HEK293 (cell line): ENCODE data around the gene ZNF519.
"Not testable (repeated sequence)": the region's sequence is repeated elsewhere in the genome, so short reads cannot be mapped to it uniquely, and the experiment has no call there.

Experiments
- HOXA7 ChIP-seq: sonication (generic); formaldehyde crosslinking; IDR thresholded peaks from 2 replicates; pipeline ENCODE4 v1.8.1; 2022; ENCODE audit warnings: missing genetic modification reagents, borderline replicate concordance
- KLF7 ChIP-seq: fragments of 450-650 bp; formaldehyde crosslinking; IDR thresholded peaks from 2 replicates; pipeline ENCODE4 v1.5.1; 2016; ENCODE audit warnings: missing biosample characterization, missing genetic modification characterization, borderline replicate concordance
- ZNF266 ChIP-seq: fragments of 450-650 bp; formaldehyde crosslinking; IDR thresholded peaks from 2 replicates; pipeline ENCODE4 v1.5.1; 2016; ENCODE audit warnings: missing biosample characterization, missing genetic modification characterization, low read depth
- ZNF274 ChIP-seq, 2 experiments: fragments of 200-500 bp in 1 of 2; fragments of 450-650 bp in 1 of 2; sonication (Bioruptor generic) in 1 of 2; formaldehyde crosslinking in 1 of 2; IDR thresholded peaks; 2 replicates each; pipeline versions ENCODE4 v1.5.1 to v1.6.1; 2014 to 2016; ENCODE audit warnings: borderline replicate concordance in 1 of 2, inconsistent platforms in 1 of 2, low read length in 1 of 2, missing biosample characterization in 1 of 2, missing genetic modification characterization in 1 of 2
- ZNF366 ChIP-seq: fragments of 450-650 bp; formaldehyde crosslinking; conservative IDR thresholded peaks from 2 replicates; pipeline ENCODE4 v1.5.1; 2016; ENCODE audit warnings: missing biosample characterization, missing genetic modification characterization
- ZNF629 ChIP-seq: fragments of 450-650 bp; formaldehyde crosslinking; IDR thresholded peaks from 2 replicates; pipeline ENCODE4 v1.5.1; 2017; ENCODE audit warnings: missing biosample characterization, missing genetic modification characterization
- ZNF792 ChIP-seq: fragments of 450-650 bp; formaldehyde crosslinking; IDR thresholded peaks from 2 replicates; pipeline ENCODE4 v1.5.1; 2016; ENCODE audit warnings: missing biosample characterization, missing genetic modification characterization
- ZNF830 ChIP-seq: fragments of 450-650 bp; IDR thresholded peaks from 2 replicates; pipeline ENCODE4 v1.5.0; 2018; ENCODE audit warnings: missing biosample characterization, missing genetic modification characterization, low read depth, mild to moderate bottlenecking, moderate library complexity
- TF ChIP-seq, protein P1 (sequence below): fragments of 450-650 bp; formaldehyde crosslinking; IDR thresholded peaks from 2 replicates; pipeline ENCODE4 v1.5.1; 2016; ENCODE audit warnings: missing biosample characterization, missing genetic modification characterization, low read depth
- TF ChIP-seq, protein P2 (sequence below): fragments of 450-650 bp; formaldehyde crosslinking; IDR thresholded peaks from 2 replicates; pipeline ENCODE4 v1.5.1; 2016; ENCODE audit warnings: missing biosample characterization, missing genetic modification characterization
- TF ChIP-seq, protein P3 (sequence below): fragments of 450-650 bp; formaldehyde crosslinking; IDR thresholded peaks from 2 replicates; pipeline ENCODE4 v1.5.1; 2016; ENCODE audit warnings: missing biosample characterization, missing genetic modification characterization
- TF ChIP-seq, protein P4 (sequence below): fragments of 450-650 bp; formaldehyde crosslinking; optimal IDR thresholded peaks from 2 replicates; pipeline ENCODE3; 2016; ENCODE audit warnings: missing biosample characterization, mild to moderate bottlenecking, missing genetic modification characterization

DNA sequence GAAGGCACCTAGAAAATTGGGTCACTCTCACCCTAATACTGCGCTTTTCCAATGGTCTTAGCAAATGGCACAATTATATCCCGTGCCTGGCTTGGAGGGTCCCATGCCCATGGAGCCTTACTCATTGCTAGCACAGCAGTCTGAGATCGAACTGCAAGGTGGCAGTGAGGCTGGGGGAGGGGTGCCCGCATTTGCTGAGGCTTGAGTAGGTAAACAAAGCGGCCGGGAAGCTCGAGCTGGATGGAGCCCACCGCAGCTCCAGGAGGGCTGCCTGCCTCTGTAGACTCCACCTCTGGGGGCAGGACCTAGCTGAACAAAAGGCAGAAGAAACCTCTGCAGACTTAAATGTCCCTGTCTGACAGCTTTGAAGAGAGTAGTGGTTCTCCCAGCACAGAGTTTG is 30.7 kb upstream of the ZNF519 start:
- TF ChIP-seq, protein P1, sequence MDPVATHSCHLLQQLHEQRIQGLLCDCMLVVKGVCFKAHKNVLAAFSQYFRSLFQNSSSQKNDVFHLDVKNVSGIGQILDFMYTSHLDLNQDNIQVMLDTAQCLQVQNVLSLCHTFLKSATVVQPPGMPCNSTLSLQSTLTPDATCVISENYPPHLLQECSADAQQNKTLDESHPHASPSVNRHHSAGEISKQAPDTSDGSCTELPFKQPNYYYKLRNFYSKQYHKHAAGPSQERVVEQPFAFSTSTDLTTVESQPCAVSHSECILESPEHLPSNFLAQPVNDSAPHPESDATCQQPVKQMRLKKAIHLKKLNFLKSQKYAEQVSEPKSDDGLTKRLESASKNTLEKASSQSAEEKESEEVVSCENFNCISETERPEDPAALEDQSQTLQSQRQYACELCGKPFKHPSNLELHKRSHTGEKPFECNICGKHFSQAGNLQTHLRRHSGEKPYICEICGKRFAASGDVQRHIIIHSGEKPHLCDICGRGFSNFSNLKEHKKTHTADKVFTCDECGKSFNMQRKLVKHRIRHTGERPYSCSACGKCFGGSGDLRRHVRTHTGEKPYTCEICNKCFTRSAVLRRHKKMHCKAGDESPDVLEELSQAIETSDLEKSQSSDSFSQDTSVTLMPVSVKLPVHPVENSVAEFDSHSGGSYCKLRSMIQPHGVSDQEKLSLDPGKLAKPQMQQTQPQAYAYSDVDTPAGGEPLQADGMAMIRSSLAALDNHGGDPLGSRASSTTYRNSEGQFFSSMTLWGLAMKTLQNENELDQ (tag by site-specific recombination), result not testable (repeated sequence)
- TF ChIP-seq, protein P2, sequence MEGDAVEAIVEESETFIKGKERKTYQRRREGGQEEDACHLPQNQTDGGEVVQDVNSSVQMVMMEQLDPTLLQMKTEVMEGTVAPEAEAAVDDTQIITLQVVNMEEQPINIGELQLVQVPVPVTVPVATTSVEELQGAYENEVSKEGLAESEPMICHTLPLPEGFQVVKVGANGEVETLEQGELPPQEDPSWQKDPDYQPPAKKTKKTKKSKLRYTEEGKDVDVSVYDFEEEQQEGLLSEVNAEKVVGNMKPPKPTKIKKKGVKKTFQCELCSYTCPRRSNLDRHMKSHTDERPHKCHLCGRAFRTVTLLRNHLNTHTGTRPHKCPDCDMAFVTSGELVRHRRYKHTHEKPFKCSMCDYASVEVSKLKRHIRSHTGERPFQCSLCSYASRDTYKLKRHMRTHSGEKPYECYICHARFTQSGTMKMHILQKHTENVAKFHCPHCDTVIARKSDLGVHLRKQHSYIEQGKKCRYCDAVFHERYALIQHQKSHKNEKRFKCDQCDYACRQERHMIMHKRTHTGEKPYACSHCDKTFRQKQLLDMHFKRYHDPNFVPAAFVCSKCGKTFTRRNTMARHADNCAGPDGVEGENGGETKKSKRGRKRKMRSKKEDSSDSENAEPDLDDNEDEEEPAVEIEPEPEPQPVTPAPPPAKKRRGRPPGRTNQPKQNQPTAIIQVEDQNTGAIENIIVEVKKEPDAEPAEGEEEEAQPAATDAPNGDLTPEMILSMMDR (tag by site-specific recombination), result not testable (repeated sequence)
- not testable (repeated sequence) for TF ChIP-seq ZNF629 (tag by site-specific recombination); KLF7 (tag by site-specific recombination); ZNF274 (IDR thresholded peaks at IDR 0.05; ENCODE audit: low read length); ZNF274 (tag by site-specific recombination; IDR thresholded peaks at IDR 0.05; ENCODE audit: borderline replicate concordance); HOXA7; ZNF266 (tag by site-specific recombination); ZNF792 (tag by site-specific recombination); ZNF366 (tag by site-specific recombination); ZNF830 (tag by site-specific recombination)
- TF ChIP-seq, protein P3, sequence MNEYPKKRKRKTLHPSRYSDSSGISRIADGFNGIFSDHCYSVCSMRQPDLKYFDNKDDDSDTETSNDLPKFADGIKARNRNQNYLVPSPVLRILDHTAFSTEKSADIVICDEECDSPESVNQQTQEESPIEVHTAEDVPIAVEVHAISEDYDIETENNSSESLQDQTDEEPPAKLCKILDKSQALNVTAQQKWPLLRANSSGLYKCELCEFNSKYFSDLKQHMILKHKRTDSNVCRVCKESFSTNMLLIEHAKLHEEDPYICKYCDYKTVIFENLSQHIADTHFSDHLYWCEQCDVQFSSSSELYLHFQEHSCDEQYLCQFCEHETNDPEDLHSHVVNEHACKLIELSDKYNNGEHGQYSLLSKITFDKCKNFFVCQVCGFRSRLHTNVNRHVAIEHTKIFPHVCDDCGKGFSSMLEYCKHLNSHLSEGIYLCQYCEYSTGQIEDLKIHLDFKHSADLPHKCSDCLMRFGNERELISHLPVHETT (tag by site-specific recombination), result not testable (repeated sequence)
- TF ChIP-seq, protein P4, sequence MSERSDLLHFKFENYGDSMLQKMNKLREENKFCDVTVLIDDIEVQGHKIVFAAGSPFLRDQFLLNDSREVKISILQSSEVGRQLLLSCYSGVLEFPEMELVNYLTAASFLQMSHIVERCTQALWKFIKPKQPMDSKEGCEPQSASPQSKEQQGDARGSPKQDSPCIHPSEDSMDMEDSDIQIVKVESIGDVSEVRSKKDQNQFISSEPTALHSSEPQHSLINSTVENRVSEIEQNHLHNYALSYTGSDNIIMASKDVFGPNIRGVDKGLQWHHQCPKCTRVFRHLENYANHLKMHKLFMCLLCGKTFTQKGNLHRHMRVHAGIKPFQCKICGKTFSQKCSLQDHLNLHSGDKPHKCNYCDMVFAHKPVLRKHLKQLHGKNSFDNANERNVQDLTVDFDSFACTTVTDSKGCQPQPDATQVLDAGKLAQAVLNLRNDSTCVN (tag by site-specific recombination), result not testable (repeated sequence)
